ENCODE results near the gene RAD17.

- TF ChIP-seq CTCF (IDR thresholded peaks at IDR 0.05) = no peak
- TF ChIP-seq POLR2A (IDR thresholded peaks at IDR 0.05) = no peak
Measured at GRCh38 chr5:69418554-69418953, 48.9 kb downstream of the RAD17 start.

All from esophagus squamous epithelium (tissue), 4 donors.